NCI-H146 treated with DMSO at 0.1 percent for 48 hours (cell line): Measurements from ENCODE around the gene TAF4B.
"Not testable (repeated sequence)": the region's sequence is repeated elsewhere in the genome, so short reads cannot be mapped to it uniquely, and the experiment has no call there.

Experiments
- DNase-seq: peaks from one replicate; lab custom pipeline; 2025; ENCODE audit not compliant: unreplicated experiment; lab: John Stamatoyannopoulos, UW

TAF4B gene

GRCh38 chr18:26378701-26379100, 152.5 kb downstream of the TAF4B start:
- DNase-seq: no peak

DNA sequence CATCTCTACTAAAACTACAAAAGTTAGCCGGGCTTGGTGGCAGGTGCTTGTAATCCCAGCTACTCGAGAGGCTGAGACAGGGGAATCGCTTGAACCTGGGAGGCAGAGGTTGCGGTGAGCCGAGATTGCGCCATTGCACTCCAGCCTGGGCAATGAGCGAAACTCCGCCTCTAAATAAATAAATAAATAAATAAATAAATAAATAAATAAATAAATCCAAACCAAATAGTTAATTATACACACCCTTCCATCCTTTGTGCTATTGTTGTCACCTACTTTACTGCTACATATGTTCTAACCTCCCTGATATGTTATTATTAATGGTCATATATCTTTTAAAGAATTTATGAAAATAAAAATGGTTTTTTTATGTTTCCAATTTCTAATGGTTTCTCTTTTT, 155.3 kb downstream of the TAF4B start:
- DNase-seq: not testable (repeated sequence)

- peak; percentile 36 for DNase-seq
These were observed 157.4 kb downstream of the TAF4B start for GRCh38 chr18:26383454-26384270.

DNA sequence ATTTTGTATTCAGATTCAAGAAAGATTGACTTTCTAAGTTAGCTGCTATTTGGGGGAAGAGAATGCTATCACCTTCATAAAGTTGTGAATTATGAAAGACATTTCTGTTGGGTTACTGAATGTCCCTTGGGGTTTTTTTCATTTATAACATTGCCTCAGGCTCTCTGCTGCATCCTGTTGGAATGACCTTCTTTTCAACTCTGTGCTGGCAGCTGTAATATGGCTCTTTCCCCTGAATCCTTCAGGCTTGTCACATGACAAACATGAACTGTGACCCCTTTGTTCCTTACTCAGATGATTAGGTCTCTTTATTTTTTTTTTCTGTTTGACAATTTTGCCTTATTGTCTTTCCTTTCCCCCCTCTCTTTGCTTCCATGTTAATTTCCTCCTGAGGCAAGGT, 159.8 kb downstream of the TAF4B start:
- DNase-seq: no peak

DNA sequence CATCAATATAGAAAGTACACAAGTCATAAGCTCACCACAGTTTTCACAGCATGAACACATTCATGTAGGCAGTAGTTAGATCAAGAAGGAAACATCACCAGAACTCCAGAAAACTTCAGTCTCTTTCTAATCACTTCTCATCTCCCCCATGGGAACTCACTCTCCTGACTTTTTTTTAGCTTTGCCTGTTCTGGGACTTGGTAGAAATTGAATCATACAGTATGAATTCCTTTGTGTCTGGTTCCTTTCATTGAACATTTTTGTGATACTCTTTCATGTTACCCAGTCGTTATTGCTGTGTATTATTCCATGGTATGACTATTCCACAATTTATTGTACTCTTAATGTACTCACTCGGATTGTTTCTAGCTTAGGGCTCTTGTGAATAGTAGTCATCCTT, 160.2 kb downstream of the TAF4B start:
- no peak for DNase-seq

DNA sequence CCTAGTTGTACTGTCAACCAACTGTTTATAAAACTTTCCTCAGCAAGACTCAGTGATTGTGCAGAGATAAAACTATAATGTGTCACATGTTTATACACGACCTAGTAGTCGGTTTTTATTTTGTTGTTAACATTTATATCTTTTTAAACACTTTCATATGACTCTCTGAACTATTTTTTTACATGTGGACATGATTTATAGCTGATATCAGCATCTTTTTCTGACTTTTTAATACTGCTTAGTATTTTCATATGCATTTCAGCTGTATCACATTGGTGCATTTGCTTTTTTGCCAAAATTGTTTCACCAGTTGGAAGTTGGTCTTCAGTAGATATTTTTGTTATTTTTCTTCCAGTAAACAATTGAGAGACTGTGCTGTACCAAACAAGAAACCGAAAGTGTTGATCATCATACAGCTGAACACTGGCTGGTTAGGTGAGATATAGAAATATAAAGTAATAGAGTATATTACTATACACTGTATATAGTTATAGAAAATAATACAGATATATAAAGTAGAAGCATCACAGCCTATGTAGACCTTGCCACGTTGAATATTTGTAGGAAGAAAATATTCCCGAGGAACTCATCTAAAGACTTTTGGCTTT, 167.9 kb downstream of the TAF4B start:
- DNase-seq: no peak

DNA sequence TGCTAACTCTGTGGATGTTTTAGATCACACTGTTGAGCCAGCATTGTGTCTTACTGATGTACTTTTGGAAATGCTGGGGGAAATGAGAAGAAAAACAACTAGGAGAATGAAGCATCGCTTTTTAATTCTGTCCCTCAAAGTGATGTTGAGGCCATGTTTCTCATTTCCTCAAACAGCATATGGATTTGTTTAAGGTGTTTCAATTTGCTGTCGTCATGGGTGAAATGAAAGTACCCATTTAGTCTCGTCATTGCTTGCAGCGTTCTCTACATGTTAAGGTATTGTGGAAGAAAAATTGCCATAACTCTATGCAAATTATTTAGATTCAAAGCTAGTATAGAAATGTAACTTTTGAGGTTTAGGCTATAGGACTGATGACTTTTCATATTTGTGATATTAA, 170.8 kb downstream of the TAF4B start:
- no peak for DNase-seq

DNA sequence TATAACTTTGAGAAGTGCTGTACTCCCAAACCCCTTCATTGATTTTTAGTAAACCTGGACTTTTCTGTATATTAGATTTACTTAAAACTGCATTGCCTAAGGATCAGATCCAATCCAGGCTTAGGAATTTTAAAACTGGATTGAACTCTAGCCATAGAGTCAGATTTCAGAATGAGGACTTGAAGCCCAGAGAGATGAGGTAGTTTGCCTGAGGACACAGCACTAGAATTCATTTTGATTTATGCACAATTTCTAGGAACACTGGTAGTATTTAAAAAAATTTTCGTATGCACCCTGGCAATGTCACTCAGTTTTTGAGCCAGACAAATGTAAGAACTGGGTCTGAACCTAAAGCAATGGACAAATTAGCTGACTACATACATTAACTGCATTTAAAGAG, 177.2 kb downstream of the TAF4B start:
- DNase-seq: no peak

GRCh38 chr18:26405190-26405801, 179.1 kb downstream of the TAF4B start:
- DNase-seq: no peak

- DNase-seq: no peak
These were observed 180.1 kb downstream of the TAF4B start for GRCh38 chr18:26406324-26406723.

GRCh38 chr18:26406854-26407517, 180.7 kb downstream of the TAF4B start:
- no peak for DNase-seq

- no peak for DNase-seq
These were observed 181.7 kb downstream of the TAF4B start for GRCh38 chr18:26407736-26408601.

- no peak for DNase-seq
These were observed 182.8 kb downstream of the TAF4B start for GRCh38 chr18:26409091-26409490.

DNA sequence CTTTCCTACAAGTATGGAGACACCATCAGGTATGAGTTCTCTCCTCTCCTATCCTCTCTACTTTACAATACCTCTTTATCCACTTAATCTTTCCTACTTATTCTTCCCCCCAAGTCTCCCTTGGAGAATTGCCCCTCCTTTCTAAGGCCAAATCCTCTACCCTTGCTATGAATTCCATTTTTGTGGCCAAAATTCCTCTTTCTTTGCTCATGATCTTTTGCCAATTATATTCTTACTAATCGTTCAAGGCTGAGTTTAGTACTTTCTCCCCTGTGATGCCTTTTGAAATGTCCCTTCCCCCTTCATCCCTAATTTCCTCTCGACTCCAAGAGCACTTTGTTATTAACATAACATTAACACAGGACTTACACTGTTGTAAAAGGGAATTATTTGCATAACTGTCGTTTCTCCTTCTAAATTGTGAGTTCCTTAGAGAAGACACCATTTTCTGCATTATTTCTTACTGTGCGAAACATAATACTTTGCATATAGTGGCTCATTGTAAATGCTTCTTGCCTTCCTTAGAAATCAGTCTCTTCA, 188.7 kb downstream of the TAF4B start:
- no peak for DNase-seq

- no peak for DNase-seq
These were observed 189.4 kb downstream of the TAF4B start for GRCh38 chr18:26415631-26416030.

GRCh38 chr18:26416652-26417150, 190.5 kb downstream of the TAF4B start:
- DNase-seq: no peak

DNA sequence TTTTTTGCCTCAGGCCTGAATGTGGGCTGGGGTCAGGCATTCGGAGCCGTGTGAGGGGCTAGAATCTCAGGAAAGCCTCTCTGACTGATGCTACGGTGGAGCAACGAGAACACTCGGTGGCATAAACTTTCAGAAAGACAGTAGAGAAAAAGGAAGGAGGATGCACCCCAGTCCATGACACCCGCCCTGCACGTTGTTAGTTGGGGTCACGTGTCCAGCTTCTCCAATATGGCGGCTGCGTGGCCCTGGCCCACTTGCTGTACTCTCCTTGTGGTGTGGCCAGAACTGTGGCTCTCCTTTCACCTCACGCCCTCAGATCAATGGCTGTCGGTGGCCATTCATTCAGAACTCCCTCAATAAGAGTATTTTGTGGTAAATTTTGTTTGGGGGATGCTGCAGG, 190.9 kb downstream of the TAF4B start:
- DNase-seq: no peak

DNA sequence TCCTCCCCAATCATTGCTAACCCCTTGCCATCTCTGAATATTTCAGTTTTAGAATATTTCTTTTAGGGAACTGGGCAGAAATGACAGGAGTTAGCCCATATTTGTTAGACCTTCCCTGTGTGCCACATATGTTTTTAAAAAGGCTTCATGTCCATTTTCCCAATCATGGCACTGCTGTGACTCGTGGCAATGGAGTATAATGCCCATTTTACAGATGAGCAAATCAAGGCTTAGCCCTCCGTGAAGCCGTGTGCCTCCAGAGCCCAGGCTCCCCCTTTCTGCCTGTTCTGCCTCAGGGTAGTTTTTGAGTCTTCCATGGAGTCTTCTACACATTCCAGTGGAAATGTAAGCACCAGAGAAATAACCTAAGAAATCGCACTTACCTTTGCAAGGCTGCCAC, 192.0 kb downstream of the TAF4B start:
- DNase-seq: no peak

DNA sequence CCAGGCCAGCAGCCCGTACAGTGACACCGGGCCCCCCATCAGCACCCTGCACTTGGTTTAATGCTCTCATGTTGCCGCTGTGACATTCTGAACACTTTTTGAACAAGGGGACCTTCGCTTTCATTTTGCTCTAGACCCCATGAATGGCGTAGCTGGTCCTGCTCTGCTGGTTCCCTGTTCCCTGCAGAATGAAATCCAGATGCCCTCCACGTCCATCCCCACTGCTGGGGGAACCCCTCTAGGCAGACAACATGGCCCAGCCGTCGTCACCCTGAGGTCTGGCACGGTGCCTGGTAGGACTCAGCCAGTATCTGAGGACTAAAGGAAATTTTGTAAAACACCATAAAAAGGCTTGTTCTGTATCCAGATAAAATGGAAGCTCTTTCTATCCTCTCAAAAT, 193.5 kb downstream of the TAF4B start:
- no peak for DNase-seq

- no peak for DNase-seq
These were observed 195.3 kb downstream of the TAF4B start for GRCh38 chr18:26421503-26421902.
